Pulmonary artery endothelial cell (primary cell): Measurements from ENCODE around the gene PHLDB1. TPM values are rescaled to one million over a fixed set of nuclear protein-coding genes. Genes with fewer than 3 reads are reported as not detected.
A peak's percentile ranks its signal among the peaks of the same experiment; 100 is the strongest.
"Not testable (repeated sequence)": the region's sequence is repeated elsewhere in the genome, so short reads cannot be mapped to it uniquely, and the experiment has no call there.

Experiments
- DNase-seq: peaks from one replicate; pipeline ENCODE4 v3.0.0-alpha.2; 2011; ENCODE audit warnings: low read depth, low spot score
- total RNA-seq: library from RNA; depleted of rRNA; stranded (reverse); fragments of >200 nt; gene quantifications from 2 replicates; pipeline ENCODE4 v1.2.3, GENCODE V29; 2014

The PHLDB1 gene
- total RNA-seq, 1 donor from 2014 or later = 79.3 TPM

- no peak for DNase-seq
Measured at GRCh38 chr11:118658429-118659313, 51.3 kb downstream of the PHLDB1 start.

GRCh38 chr11:118659314-118659952, 52.0 kb downstream of the PHLDB1 start:
- DNase-seq = peak; percentile 33

DNA sequence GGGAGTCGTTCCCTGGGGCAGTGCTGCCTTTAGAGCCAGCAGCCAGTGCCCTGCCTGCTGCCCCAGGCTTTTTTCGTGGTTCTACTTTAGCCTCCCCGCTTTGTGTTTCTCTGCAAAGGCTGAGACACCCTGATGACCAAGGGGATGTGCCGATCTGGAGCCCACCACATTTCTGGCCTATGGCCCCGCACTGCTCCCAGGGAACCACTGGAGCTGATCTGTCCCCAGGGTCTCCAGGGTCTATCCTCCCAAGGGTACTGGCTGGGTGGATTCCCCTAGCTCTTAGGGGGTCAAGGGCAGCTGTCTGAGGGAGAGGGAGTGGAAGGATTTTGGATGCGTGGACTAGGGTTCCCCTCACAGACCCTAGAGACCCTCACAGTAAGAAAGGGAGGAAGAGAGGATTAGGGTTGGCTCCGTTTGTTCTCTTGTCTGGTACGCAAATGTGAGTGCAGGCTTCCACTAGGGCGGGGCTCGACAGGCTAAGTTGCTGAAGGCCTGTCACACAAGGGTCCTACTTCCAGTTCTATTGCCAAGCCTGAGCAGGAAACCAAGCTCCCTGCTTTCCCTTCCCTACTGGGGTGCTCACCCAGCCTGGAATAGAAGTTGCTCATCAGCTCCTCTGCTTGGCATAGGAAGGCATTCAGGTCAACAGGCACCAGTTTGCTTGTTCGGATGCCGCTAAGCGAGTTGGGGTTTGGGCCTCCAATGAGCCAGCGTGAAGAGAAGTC, 52.7 kb downstream of the PHLDB1 start:
- DNase-seq = no peak

DNA sequence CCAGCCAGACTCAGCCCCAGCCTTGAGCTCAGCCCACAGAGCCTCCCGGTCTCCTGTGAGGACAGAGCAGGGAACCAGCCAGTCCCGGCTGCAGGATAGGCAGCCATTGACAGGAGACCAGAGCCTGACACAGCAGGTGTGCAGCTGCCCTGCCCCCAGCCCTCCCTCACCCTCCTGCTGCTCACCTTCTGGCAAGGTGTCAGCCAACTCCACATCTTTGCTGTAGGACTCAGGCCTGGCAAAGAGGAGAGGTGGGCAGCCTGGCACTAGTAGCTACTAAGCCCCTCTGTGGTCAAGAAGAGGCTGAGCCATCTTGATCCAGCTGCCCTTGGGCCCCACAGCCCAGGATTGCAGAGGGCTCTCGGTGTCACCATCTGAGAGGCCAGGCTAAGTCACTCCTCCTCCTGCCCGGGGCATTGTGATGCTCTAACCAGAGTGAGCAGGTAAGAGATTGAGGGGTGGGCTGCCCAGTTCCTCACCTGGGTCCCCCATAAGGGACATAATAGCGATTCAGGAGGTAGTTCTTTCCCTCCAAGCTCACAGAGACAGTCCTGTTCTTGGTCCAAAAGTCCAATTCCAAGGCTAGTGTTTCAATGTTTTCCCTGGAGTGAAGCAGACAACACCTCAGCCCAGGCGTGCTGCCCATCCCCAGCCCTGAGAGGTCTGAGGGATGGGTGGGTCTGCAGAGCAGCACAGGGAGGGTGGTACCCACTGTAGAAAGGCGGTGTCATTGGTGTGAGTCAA, 53.4 kb downstream of the PHLDB1 start:
- no peak for DNase-seq

- no peak for DNase-seq
Measured at GRCh38 chr11:118661425-118662301, 54.2 kb downstream of the PHLDB1 start.

DNA sequence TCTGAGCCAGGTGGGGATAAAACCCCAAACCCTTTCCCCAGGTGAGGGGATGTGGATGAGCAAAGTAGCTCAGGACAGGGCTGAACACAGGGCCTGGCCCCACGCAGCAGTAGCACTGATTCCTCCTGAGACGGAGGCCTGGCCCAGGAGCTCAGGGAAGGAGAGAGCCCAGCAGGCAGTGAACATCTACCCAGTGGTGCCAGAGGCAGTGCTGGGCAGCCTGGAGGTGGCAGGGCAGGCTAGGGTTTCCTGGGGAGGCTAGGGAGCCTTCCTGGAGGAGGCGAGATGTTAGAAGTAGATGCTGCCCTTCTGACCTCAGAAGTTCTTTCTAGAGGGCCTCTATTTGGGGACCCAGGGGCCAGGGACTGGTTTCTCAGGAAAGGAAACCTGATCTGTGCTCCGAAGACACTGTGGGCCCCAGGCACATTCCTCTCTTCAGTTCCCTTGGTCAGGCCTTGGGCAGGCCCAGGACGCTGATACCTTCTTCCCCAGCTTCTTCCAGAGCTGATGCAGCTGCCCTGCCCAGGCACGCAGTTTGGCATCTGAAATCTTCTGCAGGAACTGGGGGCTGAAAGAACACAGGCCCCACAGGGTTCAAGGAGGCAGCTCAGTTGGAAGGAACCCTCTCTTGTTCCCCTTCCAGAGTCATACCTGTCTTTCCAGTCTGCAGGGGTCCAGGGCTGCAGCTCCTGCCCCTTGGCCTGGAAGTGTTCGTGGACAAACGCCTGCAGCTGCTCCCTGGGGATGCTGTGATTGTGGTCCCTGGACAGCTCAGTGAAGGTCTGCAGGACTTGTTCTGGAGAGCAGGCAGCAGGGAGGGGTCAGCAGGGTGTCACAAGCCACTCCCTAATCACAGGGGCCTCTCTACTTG, 55.2 kb downstream of the PHLDB1 start:
- DNase-seq = no peak

- DNase-seq = no peak
Measured at GRCh38 chr11:118663381-118663780, 56.0 kb downstream of the PHLDB1 start.

- no peak for DNase-seq
Measured at GRCh38 chr11:118663902-118664301, 56.5 kb downstream of the PHLDB1 start.

GRCh38 chr11:118666371-118666770, 59.0 kb downstream of the PHLDB1 start:
- no peak for DNase-seq

DNA sequence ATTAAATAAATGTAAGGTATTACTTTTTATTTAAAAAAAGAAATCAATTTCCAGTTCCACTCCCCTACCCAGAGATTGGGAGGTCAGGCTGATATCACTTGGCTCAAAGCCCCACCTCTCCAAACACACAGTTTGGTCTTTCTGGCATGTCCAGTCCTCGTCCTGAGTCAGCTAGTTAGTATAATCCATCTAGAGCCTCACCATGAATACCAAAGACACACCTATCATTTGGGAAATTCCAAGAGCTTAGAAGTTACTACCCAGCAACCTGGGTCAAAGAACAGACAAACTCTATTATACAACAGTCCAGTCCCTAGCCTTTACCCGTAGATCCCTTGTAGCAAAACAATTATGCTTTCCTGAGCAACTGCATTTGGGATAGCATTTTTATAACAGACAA, 62.6 kb downstream of the PHLDB1 start:
- no peak for DNase-seq

DNA sequence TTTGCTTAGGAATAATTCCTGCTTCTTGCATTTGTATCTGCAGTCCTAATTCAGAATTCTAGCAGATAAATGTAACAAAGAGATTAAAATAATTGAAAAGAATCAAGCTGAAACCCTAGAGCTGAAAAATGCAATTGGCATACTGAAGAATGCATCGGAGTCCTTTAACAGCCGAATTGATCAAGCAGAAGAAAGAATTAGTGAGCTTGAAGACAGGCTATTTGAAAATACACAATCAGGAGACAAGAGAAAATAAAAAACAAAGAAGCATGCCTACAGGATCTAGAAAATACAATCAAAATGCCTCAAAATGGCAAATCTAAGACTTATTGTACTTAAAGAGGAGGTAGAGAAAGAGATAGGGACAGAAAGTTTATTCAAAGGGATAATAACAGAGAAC, 63.8 kb downstream of the PHLDB1 start:
- DNase-seq = no peak

GRCh38 chr11:118672846-118673245, 65.4 kb downstream of the PHLDB1 start:
- no peak for DNase-seq

DNA sequence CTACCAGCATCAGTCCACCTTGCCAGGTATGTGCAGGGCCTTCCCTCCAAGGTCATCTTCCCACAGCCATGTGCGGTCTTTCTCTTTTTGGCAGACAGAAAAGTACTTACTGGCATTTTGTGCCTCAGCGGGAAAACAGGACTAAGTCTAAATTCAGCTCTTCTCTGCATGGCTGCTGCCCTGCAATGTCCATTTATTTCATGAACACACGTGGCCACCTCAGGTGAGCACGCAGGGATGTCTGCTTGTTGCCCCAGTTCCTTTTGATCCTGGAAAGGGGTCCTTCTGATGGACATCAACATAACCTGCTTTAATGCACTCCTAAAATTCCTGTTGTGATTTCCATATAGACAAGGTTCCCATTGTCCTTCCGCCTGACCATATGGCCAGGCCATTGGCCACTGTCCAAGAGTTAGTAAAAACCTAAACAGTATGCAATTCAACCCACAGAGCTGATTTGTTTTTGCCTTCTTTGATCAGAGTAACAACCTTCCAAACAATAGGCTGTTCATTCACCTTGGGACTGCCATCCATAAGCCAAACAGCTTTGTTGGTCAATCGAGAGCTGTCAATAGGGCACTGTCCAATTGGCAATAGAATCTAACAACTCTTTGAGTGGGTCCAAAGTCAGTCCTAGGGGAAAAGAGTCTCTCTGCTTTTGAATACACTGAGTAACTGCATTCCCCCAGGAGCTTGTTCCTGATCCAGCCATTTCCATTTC, 66.1 kb downstream of the PHLDB1 start:
- DNase-seq = no peak

DNA sequence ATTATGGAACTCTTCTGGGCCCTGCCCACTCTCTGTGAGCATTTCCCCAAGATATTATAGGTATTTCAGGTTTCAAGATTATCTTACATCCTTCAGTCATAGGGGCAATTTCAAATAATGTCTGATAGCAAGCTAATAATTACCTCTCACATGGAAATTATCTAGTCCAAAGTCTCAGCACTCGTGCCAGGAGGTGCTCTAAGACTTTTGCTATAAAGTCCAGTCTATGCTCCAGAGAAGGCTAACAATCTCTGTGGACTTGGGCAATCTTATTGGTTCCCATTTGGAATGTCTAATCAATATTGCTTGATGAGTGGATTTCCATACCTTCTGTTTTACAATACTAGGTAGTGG, 66.6 kb downstream of the PHLDB1 start:
- no peak for DNase-seq

DNA sequence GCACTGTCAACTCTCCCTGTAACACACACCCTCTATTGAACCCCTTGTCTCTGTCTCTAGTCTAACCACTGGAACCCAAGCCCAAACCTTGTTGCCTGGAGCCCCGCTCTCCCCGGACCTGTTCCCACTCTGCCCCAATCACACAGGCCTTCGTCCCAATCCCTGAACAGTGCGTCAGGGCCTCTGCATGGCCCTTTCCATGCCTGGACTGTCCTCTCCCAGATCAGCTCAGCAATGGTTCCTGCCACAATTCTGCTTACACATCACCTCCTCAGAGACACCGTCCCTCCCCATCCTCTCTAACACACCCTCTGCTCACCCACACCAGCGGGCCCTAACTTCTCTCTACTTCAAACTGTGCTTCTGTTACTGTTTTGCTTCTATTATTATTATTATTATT, 70.6 kb downstream of the PHLDB1 start:
- no peak for DNase-seq

DNA sequence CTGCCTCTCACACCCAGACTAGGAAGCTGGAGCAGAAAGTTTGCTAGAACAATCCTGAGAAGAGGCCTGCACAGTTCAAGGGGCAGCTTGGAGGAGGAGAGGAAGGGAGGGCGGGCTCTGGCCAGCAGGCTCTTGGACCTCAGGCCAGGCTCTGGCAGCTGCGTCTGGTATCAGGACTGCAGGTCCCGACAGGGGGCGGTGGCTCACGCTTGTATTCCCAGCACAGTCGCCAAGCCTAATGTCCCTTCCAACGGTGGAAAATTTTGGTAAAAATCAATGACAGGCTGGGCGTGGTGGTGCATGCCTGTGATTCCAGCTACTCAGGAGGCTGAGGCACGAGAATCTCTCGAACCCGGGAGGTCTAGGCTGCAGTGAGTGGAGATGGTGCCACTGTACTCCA, 71.5 kb downstream of the PHLDB1 start:
- DNase-seq = not testable (repeated sequence)

GRCh38 chr11:118679483-118679882, 72.1 kb downstream of the PHLDB1 start, which contains the start of gene TREH:
Gene TREH (minus strand): TSS chr11:118679650. CDS start chr11:118679627, 23 bp downstream.
- DNase-seq = no peak

DNA sequence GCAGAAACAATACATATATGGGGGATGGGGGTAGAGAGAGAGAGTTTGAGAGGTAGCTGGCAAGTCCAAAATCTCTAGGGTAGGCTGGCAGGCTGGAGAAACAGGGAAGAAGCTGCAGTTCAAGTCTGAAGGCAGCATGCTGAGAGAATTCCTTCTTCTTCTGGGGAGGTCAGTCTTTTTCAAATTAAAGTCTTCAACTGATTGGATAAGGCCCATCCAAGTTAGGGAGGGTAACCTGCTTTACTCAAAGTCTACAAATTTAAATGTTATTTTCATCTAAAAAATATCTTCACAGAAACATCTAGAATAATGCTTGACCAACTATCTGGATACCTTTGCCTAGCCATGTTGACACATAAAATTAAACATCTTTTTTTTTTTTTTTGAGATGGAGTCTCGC, 75.0 kb downstream of the PHLDB1 start:
- DNase-seq = no peak

DNA sequence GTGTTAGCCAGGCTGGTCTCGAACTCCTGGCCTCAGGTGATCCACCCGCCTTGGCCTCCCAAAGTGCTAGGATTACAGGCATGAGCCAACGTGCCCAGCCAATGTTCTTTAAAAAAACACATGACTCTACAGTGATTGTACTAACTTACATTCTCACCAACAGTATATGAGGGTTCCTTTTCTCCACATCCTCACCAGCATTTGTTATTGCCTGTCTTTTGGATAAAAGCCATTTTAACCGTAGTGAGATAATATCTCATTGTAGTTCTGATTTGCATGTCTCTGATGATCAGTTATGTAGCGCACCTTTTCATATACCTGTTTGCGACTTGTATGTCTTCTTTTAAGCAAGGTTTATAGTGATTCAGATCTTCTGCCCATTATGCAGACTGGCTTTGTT, 75.5 kb downstream of the PHLDB1 start:
- DNase-seq = not testable (repeated sequence)
